Adrenal gland (tissue), 12 donors: ENCODE results near the gene FAM9C. TPM values are rescaled to one million over a fixed set of nuclear protein-coding genes. Genes with fewer than 3 reads are reported as not detected.

Experiments used
- DNase-seq, 7 donors: peaks; one replicate each; pipeline ENCODE4 v3.0.0-alpha.2; 2019 to 2020
- H3K27ac ChIP-seq, 5 donors: fragments of 200-600 bp; sonication (generic) in 4 of 5; 1 replicate in 3 of 5; 2 replicates in 2 of 5; pipeline versions ENCODE4 v1.5.1 to v1.8.0; 2016 to 2020; ENCODE audit warnings: mild to moderate bottlenecking in 1 of 5
- H3K27me3 ChIP-seq: fragments of 200-600 bp; 2 replicates; pipeline ENCODE4 v1.8.0; 2021
- H3K36me3 ChIP-seq, 2 donors: fragments of 200-600 bp; replicated peaks in 1 of 2; 1 replicate in 1 of 2; 2 replicates in 1 of 2; pipeline versions ENCODE4 v1.5.1 to v1.8.0; 2018 to 2022
- H3K4me1 ChIP-seq, 2 donors: fragments of 200-600 bp; replicated peaks in 1 of 2; 1 replicate in 1 of 2; 2 replicates in 1 of 2; pipeline versions ENCODE4 v1.5.1 to v1.8.0; 2018 to 2021
- H3K4me3 ChIP-seq, 4 donors: fragments of 200-600 bp; sonication (generic) in 3 of 4; one replicate each; pipeline ENCODE4 v1.5.1; 2016 to 2018
- H3K9me3 ChIP-seq, 3 donors: fragments of 200-600 bp; sonication (generic) in 1 of 3; replicated peaks in 1 of 3; 1 replicate in 2 of 3; 2 replicates in 1 of 3; pipeline versions ENCODE4 v1.5.1 to v1.8.0; 2016 to 2021
- POLR2A ChIP-seq, 2 donors: fragments of 450-650 bp; IDR thresholded peaks; one replicate each; pipeline ENCODE4 v1.6.1; 2017; ENCODE audit warnings: antibody characterized with exemption in 2 of 2, mild to moderate bottlenecking in 2 of 2, moderate library complexity in 1 of 2
- WGBS, 4 donors: extraction: QIAGEN DNeasy Blood & Tissue Kit in 2 of 4; methylation state at CpG; one replicate each; pipeline versions ENCODE4 v1.1.5 to v1.1.7; 2013 to 2017; 5-methylcytosine and 5-hydroxymethylcytosine counted together
- intact Hi-C, 2 donors: fragments of 100-400 bp; cut with DNase I; formaldehyde crosslinking; loops; one replicate each; pipeline versions ENCODE4 v1.14.1 to v1.15.0; 2022 to 2023
- polyA plus RNA-seq, 3 donors: library from polyadenylated mRNA; stranded (reverse); fragments of 200-250 nt in 2 of 3; fragments of 350-450 nt in 1 of 3; fragmentation: Illumina TruSeq in 1 of 3; extraction: RNeasy Lipid Tissue Mini Kit (QIAGEN cat#74804) in 1 of 3; gene quantifications; one replicate each; pipeline ENCODE4 v1.2.3, GENCODE V29; 2013 to 2014
- total RNA-seq, 9 donors: library from RNA; depleted of rRNA in 4 of 9; stranded (reverse); fragments of >200 nt in 4 of 9; fragments of 120-200 nt in 1 of 9; fragmentation: NEBNext Ultra II Directional in 1 of 9; extraction: Animal tissue kit (Norgen Biotek cat#: 25700) in 1 of 9; gene quantifications; one replicate each; pipeline versions ENCODE4 v1.1.0 to v1.2.4, GENCODE V29; 2013 to 2023
- TF ChIP-seq, protein P1 (sequence below), 6 experiments: fragments of 450-650 bp in 4 of 6; fragments of 200-600 bp in 2 of 6; sonication (generic) in 1 of 6; IDR thresholded peaks; 1 replicate in 5 of 6; 2 replicates in 1 of 6; pipeline versions ENCODE4 v1.5.1 to v1.8.0; 2016 to 2021; ENCODE audit warnings: antibody characterized with exemption in 6 of 6, mild to moderate bottlenecking in 2 of 6, moderate library complexity in 1 of 6
- donor health status: healthy with polysubstance abuse.
- donor health status: Bipolar disorder and iron deficiency.
- donor health status: DM: yes; HTN: yes; CAD: no.
- donor health status: DM: no; HTN: no; CAD: no.
- donor health status: DM: no; HTN: no; CAD: no.
- donor health status: DM: yes; HTN: yes; CAD: no.

Gene FAM9C
- total and polyA plus RNA-seq, 12 donors, result 0.03 to 0.14 TPM; not detected in 10

- TF ChIP-seq POLR2A (IDR thresholded peaks at IDR 0.05), result no peak
- TF ChIP-seq, protein P1, sequence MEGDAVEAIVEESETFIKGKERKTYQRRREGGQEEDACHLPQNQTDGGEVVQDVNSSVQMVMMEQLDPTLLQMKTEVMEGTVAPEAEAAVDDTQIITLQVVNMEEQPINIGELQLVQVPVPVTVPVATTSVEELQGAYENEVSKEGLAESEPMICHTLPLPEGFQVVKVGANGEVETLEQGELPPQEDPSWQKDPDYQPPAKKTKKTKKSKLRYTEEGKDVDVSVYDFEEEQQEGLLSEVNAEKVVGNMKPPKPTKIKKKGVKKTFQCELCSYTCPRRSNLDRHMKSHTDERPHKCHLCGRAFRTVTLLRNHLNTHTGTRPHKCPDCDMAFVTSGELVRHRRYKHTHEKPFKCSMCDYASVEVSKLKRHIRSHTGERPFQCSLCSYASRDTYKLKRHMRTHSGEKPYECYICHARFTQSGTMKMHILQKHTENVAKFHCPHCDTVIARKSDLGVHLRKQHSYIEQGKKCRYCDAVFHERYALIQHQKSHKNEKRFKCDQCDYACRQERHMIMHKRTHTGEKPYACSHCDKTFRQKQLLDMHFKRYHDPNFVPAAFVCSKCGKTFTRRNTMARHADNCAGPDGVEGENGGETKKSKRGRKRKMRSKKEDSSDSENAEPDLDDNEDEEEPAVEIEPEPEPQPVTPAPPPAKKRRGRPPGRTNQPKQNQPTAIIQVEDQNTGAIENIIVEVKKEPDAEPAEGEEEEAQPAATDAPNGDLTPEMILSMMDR (IDR thresholded peaks at IDR 0.05), result no peak
- WGBS, 4 donors, result 42 to 64% (median 50%) methylated on average over 3 to 10 of the region's 10 CpGs
- no peak overlapping the region for H3K4me3 ChIP-seq
- peak overlapping the region in 3 of 5 donors; percentile 17 to 60 (median 42) for H3K27ac ChIP-seq
- intact Hi-C loops, result no loop called here
- H3K36me3 ChIP-seq, result no peaks in the 10 kb centered on the region
- DNase-seq, result peak in 4 of 7 donors; percentile 19 to 72 (median 24)
- no peaks in the 10 kb centered on the region for H3K9me3 ChIP-seq
- no peaks in the 10 kb centered on the region for H3K27me3 ChIP-seq
- H3K4me1 ChIP-seq, result peaks cover 0 to 7% of the 10 kb centered on the region in 2 donors
Measured at GRCh38 chrX:13078739-13079444, 34.5 kb upstream of the FAM9C start.

GRCh38 chrX:13077168-13077567 lies 32.7 kb upstream of the FAM9C start:
- peak in 2 of 7 donors; percentile 17 to 25 for DNase-seq
- Histone ChIP-seq H3K4me3 (no peak overlapping the region), H3K27ac (no peak overlapping the region), H3K4me1 (peaks cover 0 to 7% of the 10 kb centered on the region in 2 donors), H3K36me3 (no peaks in the 10 kb centered on the region), H3K9me3 (no peaks in the 10 kb centered on the region), H3K27me3 (no peaks in the 10 kb centered on the region)
- intact Hi-C loops, result no loop called here
- TF ChIP-seq, protein P1 (IDR thresholded peaks at IDR 0.05), result no peak
- TF ChIP-seq POLR2A (IDR thresholded peaks at IDR 0.05), result no peak
- 25 to 58% (median 49%) methylated on average over 2 of the region's 2 CpGs; no CpG with 5 or more reads in 1 of the 4 donors for WGBS, 4 donors

DNA sequence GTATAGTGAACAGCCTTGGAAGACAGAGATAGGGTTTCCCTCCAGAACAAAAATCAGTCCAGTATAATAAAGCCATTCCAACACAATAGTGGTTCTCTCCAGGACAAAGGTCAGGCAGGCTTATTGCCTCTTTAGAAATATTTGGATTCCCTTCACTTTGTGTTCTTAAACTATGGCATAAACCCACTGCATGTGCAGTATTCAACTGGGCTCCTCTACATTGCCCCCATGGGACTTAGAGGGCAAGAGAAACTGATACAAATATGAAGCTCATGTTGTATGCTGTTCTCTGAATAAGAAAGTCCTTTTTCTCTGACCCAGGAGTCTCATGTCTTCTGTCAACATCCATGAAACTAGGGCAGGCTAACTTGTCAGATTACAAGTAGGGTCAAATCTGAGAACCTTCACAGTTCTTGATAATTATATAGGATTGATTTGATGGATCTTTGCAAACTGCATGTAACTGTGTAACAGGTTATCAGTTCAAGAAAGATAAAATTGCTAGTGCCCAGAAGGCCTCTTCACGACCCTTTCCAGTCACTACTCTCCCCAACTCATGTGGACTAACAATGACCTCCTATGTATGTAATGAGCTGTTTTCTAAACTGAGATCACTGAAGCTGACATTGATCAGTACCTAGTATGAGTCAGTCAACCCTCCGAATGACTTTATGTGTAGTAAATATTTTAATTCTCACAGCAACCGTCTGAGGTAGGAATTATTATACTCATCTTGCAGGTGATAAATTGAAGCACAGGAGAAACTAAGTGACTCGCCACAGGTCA lies 31.9 kb upstream of the FAM9C start:
- 53 to 86% (median 74%) methylated on average over 4 of the region's 4 CpGs for WGBS, 4 donors
- H3K4me3 ChIP-seq, result no peak overlapping the region

More for the DNA sequence above, 31.9 kb upstream of the FAM9C start:
- H3K27me3 ChIP-seq, result no peaks in the 10 kb centered on the region
- H3K4me1 ChIP-seq, result peaks cover 0 to 7% of the 10 kb centered on the region in 2 donors
- H3K27ac ChIP-seq, result no peak overlapping the region
- no peaks in the 10 kb centered on the region for H3K36me3 ChIP-seq
- no peaks in the 10 kb centered on the region for H3K9me3 ChIP-seq
- no peak for DNase-seq
- intact Hi-C loops, result no loop called here
- no peak for TF ChIP-seq POLR2A (IDR thresholded peaks at IDR 0.05)
- TF ChIP-seq, protein P1 (IDR thresholded peaks at IDR 0.05), result no peak
